ENCODE results near the gene PKD2L1.
"Not testable (repeated sequence)": the region's sequence is repeated elsewhere in the genome, so short reads cannot be mapped to it uniquely, and the experiment has no call there.

PKD2L1 gene

GRCh38 chr10:100286051-100287033, 43.7 kb downstream of the PKD2L1 start, which contains the start of gene BLOC1S2:
BLOC1S2 (minus strand) TSS chr10:100286680; CDS start chr10:100286659, 21 bp downstream.
- DNase-seq (ENCODE audit: low spot score): peak; percentile 99

DNA sequence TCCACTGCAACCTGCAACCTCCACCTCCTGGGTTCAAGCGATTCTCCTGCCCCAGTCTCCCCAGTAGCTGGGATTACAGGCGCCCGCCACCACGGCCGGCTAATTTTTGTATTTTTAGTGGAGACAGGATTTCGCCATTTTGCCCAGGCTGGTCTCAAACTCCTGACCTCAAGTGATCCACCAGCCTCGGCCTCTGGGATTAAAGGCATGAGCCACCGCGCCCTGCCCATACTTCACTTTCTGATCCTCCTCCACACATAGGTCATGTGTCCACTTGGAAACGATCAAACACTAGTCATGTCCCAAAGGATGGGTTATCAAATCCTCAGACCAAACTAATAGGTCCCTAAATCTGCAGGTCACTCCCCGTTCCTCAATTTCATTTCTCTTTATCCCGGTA, 44.7 kb downstream of the PKD2L1 start:
- not testable (repeated sequence) for DNase-seq (ENCODE audit: low spot score)

DNA sequence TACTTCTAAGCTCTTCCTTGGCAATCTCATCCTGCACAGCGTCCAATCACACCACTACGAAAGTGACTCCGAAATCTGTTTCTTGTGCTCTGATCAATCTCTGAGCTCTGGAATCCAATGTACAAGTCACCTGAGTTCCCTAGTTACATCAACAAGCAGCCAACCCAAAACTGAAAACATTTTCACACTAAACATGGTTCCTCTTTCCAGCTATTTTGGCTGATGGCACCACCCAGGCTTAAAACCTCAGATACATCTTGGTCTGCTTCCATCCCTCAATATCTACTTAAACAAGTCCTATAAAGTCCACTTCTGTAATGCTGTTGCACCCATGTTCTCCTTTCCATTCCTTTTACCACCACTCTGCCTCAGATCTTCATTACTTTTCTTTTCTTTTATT, 47.1 kb downstream of the PKD2L1 start:
- DNase-seq (ENCODE audit: low spot score): no peak

- DNase-seq (ENCODE audit: low spot score): not testable (repeated sequence)
Observed at GRCh38 chr10:100276971-100277370, 53.1 kb downstream of the PKD2L1 start.

DNA sequence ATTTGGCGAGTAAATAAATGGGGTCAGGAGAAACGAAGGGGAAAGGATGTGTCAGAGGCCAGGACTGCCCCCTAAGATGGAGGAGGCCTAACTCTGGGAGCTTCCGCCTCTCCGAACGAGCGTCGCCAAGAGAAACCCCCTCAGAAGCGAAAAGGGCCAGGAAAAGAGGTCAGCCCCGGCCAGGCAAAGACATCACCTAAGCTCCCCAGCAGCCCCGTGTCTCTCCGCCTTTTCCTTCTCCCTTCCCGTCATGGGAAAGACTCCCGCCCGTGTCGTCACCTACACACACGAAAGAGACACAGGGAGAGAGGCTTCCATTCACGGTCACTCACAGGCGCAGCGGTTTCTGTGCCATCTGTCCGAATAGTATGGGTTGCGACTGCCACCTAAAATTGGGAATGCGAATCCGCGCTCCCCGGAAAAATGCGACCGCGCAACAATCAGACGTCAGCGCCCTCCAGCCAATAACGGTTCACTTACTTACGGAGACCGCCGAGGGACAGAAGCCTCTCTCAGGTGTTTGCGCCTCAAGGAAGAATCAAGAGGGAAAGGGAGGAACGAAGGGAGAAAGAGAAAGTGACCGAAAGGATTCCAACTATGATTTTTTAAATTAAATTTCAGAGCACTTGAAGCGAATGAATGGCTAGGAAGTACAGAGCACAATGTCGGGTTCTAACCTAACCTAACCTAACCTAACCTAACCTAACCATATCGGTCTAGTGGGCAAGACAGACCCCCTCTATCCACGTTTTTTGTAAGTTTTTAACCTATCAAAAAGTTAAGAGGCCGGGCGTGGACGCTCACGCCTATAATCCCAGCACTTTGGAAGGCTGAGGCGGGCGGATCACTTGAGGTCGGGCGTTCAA, 62.6 kb downstream of the PKD2L1 start, which contains the start of gene CWF19L1:
CWF19L1 (minus strand) TSS at position 400 of the 866 bp plus-strand sequence; CDS start at position 355, 45 bp downstream.
- DNase-seq (ENCODE audit: low spot score): peak; percentile 88

DNA sequence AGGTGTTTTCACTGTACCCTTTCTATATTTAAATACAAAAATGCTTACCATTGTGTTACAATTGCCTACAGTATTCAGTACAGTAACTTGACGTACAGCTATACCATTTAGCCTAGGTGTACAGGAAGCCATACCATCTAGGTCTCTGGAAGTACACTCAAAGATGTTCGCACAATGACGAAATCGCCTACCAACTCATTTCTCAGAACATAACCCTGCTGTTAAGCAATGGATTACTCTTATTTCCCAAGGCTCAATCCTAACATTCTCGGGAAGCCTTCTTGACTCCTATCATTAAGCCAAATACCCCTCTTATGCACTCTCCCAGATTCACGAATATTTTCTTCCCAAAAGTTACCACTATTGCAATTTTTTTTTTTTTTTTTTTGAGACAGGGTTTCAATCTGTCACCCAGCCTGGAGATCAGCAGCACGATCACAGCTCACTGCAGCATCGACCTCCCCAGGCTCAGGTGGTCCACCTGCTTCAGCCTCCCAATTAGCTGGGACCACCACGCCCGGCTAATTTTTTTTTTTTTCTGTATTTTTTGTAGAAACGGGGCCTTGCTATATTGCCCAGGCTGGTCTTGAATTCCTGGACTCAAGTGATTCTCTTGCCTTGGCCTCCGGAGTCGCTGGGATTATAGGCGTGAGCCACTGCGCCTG, 64.1 kb downstream of the PKD2L1 start:
- no peak for DNase-seq (ENCODE audit: low spot score)

GRCh38 chr10:100254191-100254590, 75.8 kb downstream of the PKD2L1 start:
- no peak for DNase-seq (ENCODE audit: low spot score)

GRCh38 chr10:100253041-100253440, 77.0 kb downstream of the PKD2L1 start:
- no peak for DNase-seq (ENCODE audit: low spot score)

GRCh38 chr10:100248820-100249219, 81.2 kb downstream of the PKD2L1 start:
- no peak for DNase-seq (ENCODE audit: low spot score)

- no peak for DNase-seq (ENCODE audit: low spot score)
Observed at GRCh38 chr10:100245484-100246220, 84.4 kb downstream of the PKD2L1 start.

- no peak for DNase-seq (ENCODE audit: low spot score)
Observed at GRCh38 chr10:100239851-100240250, 90.2 kb downstream of the PKD2L1 start.

- DNase-seq (ENCODE audit: low spot score): no peak
Observed at GRCh38 chr10:100238429-100238828, 91.6 kb downstream of the PKD2L1 start.
